ENCODE data around the gene TRIM62.

- TF ChIP-seq CTCF (conservative IDR thresholded peaks at IDR 0.05; ENCODE audit: low read length) (no peak), EZH2phosphoT487 (IDR thresholded peaks at IDR 0.05; ENCODE audit: borderline replicate concordance) (no peak)
These were observed 40.1 kb downstream of the TRIM62 start for GRCh38 chr1:33141781-33142180.

Data from Loucy (cell line).